Spleen (tissue), 11 donors: Measurements from ENCODE around the gene ESF1. TPM values are rescaled to one million over a fixed set of nuclear protein-coding genes. Genes with fewer than 3 reads are reported as not detected.

Source experiments
- DNase-seq: peaks from one replicate; pipeline ENCODE4 v3.0.0-alpha.2; 2020
- H3K27ac ChIP-seq, 8 donors: fragments of 200-600 bp; sonication (generic) in 7 of 8; 1 replicate in 4 of 8; 2 replicates in 4 of 8; pipeline versions ENCODE4 v1.5.0 to v1.8.0; 2016 to 2021; ENCODE audit warnings: inconsistent platforms in 4 of 8, mild to moderate bottlenecking in 4 of 8, moderate library complexity in 1 of 8
- H3K27me3 ChIP-seq, 7 donors: fragments of 200-600 bp; sonication (generic) in 6 of 7; replicated peaks in 1 of 7; 1 replicate in 4 of 7; 2 replicates in 3 of 7; pipeline versions ENCODE4 v1.5.0 to v1.8.0; 2016 to 2021; ENCODE audit warnings: inconsistent platforms in 3 of 7, mild to moderate bottlenecking in 1 of 7
- H3K36me3 ChIP-seq, 6 donors: fragments of 200-600 bp; sonication (generic) in 5 of 6; 1 replicate in 4 of 6; 2 replicates in 2 of 6; pipeline versions ENCODE4 v1.5.0 to v1.8.0; 2016 to 2021; ENCODE audit warnings: inconsistent platforms in 2 of 6
- H3K4me1 ChIP-seq, 6 donors: fragments of 200-600 bp; sonication (generic) in 5 of 6; 1 replicate in 3 of 6; 2 replicates in 3 of 6; pipeline versions ENCODE4 v1.5.0 to v1.8.0; 2016 to 2021; ENCODE audit warnings: inconsistent platforms in 3 of 6
- H3K4me3 ChIP-seq, 8 donors: fragments of 200-600 bp; sonication (generic) in 7 of 8; 1 replicate in 4 of 8; 2 replicates in 4 of 8; pipeline versions ENCODE4 v1.5.0 to v1.8.0; 2016 to 2021; ENCODE audit warnings: inconsistent platforms in 4 of 8, mild to moderate bottlenecking in 4 of 8, moderate library complexity in 2 of 8
- H3K9me3 ChIP-seq, 8 donors: fragments of 200-600 bp; sonication (generic) in 7 of 8; 1 replicate in 4 of 8; 2 replicates in 4 of 8; pipeline versions ENCODE4 v1.5.0 to v1.8.0; 2016 to 2021; ENCODE audit warnings: inconsistent platforms in 4 of 8
- POLR2A ChIP-seq, 3 donors: fragments of 450-650 bp; IDR thresholded peaks; one replicate each; pipeline ENCODE4 v1.5.1; 2017; ENCODE audit warnings: antibody characterized with exemption in 3 of 3, mild to moderate bottlenecking in 1 of 3
- POLR2AphosphoS5 ChIP-seq, 3 donors: sonication (generic); formaldehyde crosslinking; IDR thresholded peaks; one replicate each; pipeline ENCODE4 v1.5.1; 2017; ENCODE audit warnings: antibody characterized with exemption in 3 of 3
- WGBS, 5 donors: extraction: QIAGEN DNeasy Blood & Tissue Kit in 3 of 5; methylation state at CpG; one replicate each; pipeline versions ENCODE4 v1.1.5 to v1.1.7; 2013 to 2018; 5-methylcytosine and 5-hydroxymethylcytosine counted together
- intact Hi-C: fragments of 100-400 bp; cut with DNase I; formaldehyde crosslinking; loops from one replicate; pipeline ENCODE4 v1.15.0; 2023; ENCODE audit warnings: low total_unique reads
- polyA plus RNA-seq, 3 donors: library from polyadenylated mRNA; stranded (reverse); fragments of 200-250 nt; gene quantifications; one replicate each; pipeline ENCODE4 v1.2.1, GENCODE V29; 2013
- total RNA-seq, 7 donors: library from RNA; depleted of rRNA in 3 of 7; stranded (reverse); fragments of >200 nt in 3 of 7; fragmentation: NEBNext Ultra II Directional in 4 of 7; extraction: Animal tissue kit (Norgen Biotek cat#: 25700) in 4 of 7; gene quantifications; one replicate each; pipeline versions ENCODE4 v1.1.0 to v1.2.1, GENCODE V29; 2016 to 2021
- TF ChIP-seq, protein P1 (sequence below), 11 experiments: fragments of 200-600 bp in 7 of 11; fragments of 450-650 bp in 4 of 11; sonication (generic) in 4 of 11; IDR thresholded peaks in 8 of 11; conservative IDR thresholded peaks in 3 of 11; 1 replicate in 7 of 11; 2 replicates in 4 of 11; pipeline versions ENCODE4 v1.4.0 to v1.8.0; 2016 to 2021; ENCODE audit warnings: antibody characterized with exemption in 11 of 11, inconsistent platforms in 4 of 11, mild to moderate bottlenecking in 1 of 11
- donor health status: healthy with polysubstance abuse.
- donor health status: DM: no; HTN: no; CAD: no; lungs with moderate emphysema.
- donor health status: DM: no; HTN: no; CAD: no.
- donor health status: Bipolar disorder and iron deficiency.
- donor health status: healthy.
- donor health status: DM: no; HTN: no; CAD: no.
- donor health status: DM: yes; HTN: yes; CAD: no.

Gene ESF1
- total and polyA plus RNA-seq, 10 donors, result 6.9 to 15.6 (median 13.1) TPM

- 87 to 97% (median 95%) methylated on average over 2 of the region's 2 CpGs for WGBS, 5 donors
Observed at GRCh38 chr20:13791540-13792459, 7.1 kb upstream of the ESF1 start.

DNA sequence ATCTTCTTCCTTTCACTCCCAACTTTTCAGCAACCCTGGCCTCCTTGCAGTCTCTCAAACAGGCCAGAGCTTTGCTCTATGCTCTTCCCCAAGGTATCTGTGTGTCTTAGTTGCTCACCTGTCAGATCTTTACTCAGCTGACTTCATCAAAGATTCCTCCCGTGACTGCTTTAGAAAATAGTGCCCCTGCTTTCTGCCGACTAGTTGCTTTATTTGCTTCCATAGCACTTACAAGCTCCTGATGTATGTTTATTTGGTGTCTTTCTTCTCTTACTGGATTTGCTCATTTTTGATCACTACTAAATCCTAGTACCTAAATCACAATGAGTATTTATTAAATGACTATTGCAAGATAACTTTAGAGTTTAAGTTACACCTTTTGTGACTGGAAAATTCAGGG is 6.0 kb upstream of the ESF1 start:
- intact Hi-C loops, result no loop called here
- no peak for TF ChIP-seq POLR2AphosphoS5 (IDR thresholded peaks at IDR 0.05)
- TF ChIP-seq POLR2A (IDR thresholded peaks at IDR 0.05), result no peak
- TF ChIP-seq, protein P1, sequence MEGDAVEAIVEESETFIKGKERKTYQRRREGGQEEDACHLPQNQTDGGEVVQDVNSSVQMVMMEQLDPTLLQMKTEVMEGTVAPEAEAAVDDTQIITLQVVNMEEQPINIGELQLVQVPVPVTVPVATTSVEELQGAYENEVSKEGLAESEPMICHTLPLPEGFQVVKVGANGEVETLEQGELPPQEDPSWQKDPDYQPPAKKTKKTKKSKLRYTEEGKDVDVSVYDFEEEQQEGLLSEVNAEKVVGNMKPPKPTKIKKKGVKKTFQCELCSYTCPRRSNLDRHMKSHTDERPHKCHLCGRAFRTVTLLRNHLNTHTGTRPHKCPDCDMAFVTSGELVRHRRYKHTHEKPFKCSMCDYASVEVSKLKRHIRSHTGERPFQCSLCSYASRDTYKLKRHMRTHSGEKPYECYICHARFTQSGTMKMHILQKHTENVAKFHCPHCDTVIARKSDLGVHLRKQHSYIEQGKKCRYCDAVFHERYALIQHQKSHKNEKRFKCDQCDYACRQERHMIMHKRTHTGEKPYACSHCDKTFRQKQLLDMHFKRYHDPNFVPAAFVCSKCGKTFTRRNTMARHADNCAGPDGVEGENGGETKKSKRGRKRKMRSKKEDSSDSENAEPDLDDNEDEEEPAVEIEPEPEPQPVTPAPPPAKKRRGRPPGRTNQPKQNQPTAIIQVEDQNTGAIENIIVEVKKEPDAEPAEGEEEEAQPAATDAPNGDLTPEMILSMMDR (IDR thresholded peaks at IDR 0.05 in 8 of 11, conservative IDR thresholded peaks at IDR 0.05 in 3 of 11), result no peak
- no peak for DNase-seq
- no peak overlapping the region for H3K4me3 ChIP-seq
- H3K9me3 ChIP-seq, result no peaks in the 10 kb centered on the region
- H3K36me3 ChIP-seq, result peaks cover 0 to 86% (median 53%) of the 10 kb centered on the region in 6 donors
- 89 to 99% (median 93%) methylated on average over 2 of the region's 2 CpGs for WGBS, 5 donors
- no peak overlapping the region for H3K27ac ChIP-seq
- H3K27me3 ChIP-seq, result no peaks in the 10 kb centered on the region
- H3K4me1 ChIP-seq, result peaks cover 5 to 30% (median 20%) of the 10 kb centered on the region in 6 donors

More at GRCh38 chr20:13791540-13792459, 7.1 kb upstream of the ESF1 start:
- no peak overlapping the region for H3K27ac ChIP-seq
- TF ChIP-seq, protein P1 (IDR thresholded peaks at IDR 0.05 in 8 of 11, conservative IDR thresholded peaks at IDR 0.05 in 3 of 11), result no peak
- TF ChIP-seq POLR2A (IDR thresholded peaks at IDR 0.05) (no peak), POLR2AphosphoS5 (IDR thresholded peaks at IDR 0.05) (no peak)
- no peak overlapping the region for H3K4me3 ChIP-seq
- no peak for DNase-seq
- H3K9me3 ChIP-seq, result no peaks in the 10 kb centered on the region
- H3K27me3 ChIP-seq, result no peaks in the 10 kb centered on the region
- intact Hi-C loops, result no loop called here
- peaks cover 0 to 19% (median 9%) of the 10 kb centered on the region in 6 donors for H3K4me1 ChIP-seq
- peaks cover 0 to 96% (median 64%) of the 10 kb centered on the region in 6 donors for H3K36me3 ChIP-seq

GRCh38 chr20:13788167-13788834 is 3.6 kb upstream of the ESF1 start:
- Histone ChIP-seq H3K36me3 (peaks cover 0 to 61% (median 31%) of the 10 kb centered on the region in 6 donors), H3K4me1 (peaks cover 13 to 48% (median 32%) of the 10 kb centered on the region in 6 donors), H3K9me3 (no peaks in the 10 kb centered on the region), H3K4me3 (no peak overlapping the region), H3K27me3 (no peaks in the 10 kb centered on the region), H3K27ac (no peak overlapping the region)
- no peak for TF ChIP-seq POLR2AphosphoS5 (IDR thresholded peaks at IDR 0.05)
- TF ChIP-seq, protein P1 (IDR thresholded peaks at IDR 0.05 in 8 of 11, conservative IDR thresholded peaks at IDR 0.05 in 3 of 11), result peak in 7 of 11 experiments; percentile 22 to 42 (median 27)
- WGBS, 5 donors, result 14 to 21% (median 19%) methylated on average over 1 of the region's 1 CpG
- intact Hi-C loops, result no loop called here
- DNase-seq, result no peak
